ENCODE results near the gene KLHL9. TPM values are rescaled to one million over a fixed set of nuclear protein-coding genes. Genes with fewer than 3 reads are reported as not detected.

The KLHL9 gene
- total RNA-seq, 1 experiment from 2014 or later, result 4.3 TPM

DNA sequence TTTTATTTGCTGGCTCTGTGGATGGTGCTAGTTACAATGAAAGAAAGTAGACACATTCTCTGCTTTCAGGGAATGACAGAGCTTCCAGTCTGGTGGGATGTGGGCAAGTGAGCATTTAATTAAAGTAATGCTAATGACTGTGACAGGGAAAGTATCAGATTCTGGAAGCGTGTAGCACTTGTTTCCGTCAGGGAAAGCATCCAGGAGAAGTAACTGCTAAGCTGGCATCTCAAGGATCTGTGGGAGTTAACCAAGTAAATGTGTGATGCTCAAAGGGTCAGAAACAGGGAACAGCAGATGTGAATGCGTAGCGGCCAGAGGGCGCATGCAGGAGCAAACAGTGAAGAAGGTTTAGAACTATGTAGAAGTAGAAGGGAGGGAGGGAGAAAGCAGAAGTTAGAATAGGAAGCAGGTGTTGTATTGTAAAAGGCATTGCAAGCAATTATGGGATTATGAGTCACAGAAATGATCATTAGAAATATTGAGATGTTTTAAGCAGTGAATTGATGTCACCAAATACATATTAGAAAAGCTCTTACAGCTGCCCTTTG, 12.2 kb downstream of the KLHL9 start:
- in situ Hi-C loops (cut with HindIII; ENCODE audit: low pct_unique_long_range_greater_than_20kb, low sequenced_read_pairs), result no loop called here

DNA sequence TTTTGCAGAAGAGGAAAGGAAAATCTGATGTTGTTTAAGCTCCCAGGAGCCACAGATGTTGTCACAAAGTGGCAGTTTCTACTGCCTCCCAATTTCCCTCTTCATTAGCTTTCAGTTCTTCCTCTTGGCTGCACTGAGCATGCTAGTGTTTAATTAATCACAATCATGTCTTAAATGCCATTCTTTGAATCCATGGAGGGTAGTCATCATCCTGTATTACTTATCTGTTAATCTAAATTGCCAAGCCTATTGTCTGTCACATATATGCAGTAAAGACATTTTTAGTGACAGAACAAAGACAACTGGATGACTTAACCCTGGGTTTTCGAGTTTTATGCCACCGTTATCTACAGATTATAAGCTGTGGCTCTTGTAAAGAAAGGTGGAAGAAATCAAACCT, 14.7 kb downstream of the KLHL9 start:
- DNase-seq (ENCODE audit: low read depth), result no peak
- in situ Hi-C loops (cut with HindIII; ENCODE audit: low pct_unique_long_range_greater_than_20kb, low sequenced_read_pairs), result no loop called here

More for the DNA sequence above, 12.2 kb downstream of the KLHL9 start:
- DNase-seq (ENCODE audit: low read depth), result no peak

DNA sequence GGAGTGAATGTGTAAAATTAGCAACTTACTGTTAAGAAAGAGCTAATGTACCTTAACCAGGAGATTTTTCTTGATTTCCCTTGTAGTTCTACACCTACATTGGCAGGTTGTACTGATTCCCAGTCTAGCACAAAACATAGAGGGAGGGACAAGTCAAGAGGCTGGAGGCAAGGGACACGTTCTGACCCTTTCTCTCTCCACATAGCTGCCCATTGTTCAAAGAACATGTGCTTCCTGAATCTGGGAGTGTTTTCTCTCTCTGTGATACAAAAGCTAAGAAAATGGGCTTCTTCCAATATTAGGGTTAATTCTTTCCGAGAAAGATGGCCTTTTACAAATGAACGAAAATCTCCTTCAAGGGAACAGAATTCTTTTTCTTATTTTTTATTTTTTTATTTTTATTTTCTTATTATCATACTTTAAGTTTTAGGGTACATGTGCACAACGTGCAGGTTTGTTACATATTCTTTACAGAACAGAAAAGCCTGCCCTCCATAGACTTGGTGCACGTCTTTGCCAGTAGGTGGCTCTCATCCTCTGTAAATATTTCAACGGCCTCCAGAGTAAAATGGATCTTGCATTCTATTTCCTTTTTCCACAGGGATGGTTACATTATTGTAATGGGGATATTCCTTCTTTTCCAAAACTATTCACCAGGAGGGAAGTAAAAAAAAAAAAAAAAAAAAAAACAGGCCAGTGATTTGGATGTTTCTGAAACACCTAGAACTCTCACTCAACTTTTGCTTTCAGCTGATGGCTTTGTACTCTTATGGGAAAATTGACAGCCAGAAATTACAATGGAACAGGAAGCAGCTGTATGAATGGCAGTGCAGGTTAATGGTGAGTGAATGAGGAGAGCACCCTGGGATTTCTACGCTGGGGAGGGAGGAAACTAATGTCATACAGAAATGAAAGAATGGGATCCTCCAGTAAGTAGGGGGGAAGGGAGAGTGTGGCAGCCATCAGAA, 17.0 kb downstream of the KLHL9 start:
- peak; percentile 36 for DNase-seq (ENCODE audit: low read depth)
- in situ Hi-C loops (cut with HindIII; ENCODE audit: low pct_unique_long_range_greater_than_20kb, low sequenced_read_pairs), result no loop called here

DNA sequence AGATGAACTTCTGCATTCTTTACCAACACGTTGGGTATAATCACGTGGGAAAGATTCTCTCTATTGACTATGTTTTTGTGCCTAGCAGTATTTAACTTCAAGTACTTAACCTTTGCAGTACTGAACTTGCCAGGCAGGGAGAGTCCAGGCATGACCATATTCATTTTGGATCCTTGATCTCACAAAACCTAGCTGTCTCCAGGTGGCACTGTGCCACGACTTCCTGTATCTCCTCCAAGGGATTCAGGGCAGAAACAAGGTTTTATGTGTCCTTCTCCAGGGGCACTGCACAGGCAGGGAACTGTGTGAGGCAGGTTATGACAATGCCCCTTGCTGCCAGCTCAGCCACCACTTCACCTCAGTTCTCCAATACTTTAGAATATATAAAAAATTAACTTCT, 18.3 kb downstream of the KLHL9 start:
- in situ Hi-C loops (cut with HindIII; ENCODE audit: low pct_unique_long_range_greater_than_20kb, low sequenced_read_pairs), result no loop called here
- DNase-seq (ENCODE audit: low read depth), result no peak

DNA sequence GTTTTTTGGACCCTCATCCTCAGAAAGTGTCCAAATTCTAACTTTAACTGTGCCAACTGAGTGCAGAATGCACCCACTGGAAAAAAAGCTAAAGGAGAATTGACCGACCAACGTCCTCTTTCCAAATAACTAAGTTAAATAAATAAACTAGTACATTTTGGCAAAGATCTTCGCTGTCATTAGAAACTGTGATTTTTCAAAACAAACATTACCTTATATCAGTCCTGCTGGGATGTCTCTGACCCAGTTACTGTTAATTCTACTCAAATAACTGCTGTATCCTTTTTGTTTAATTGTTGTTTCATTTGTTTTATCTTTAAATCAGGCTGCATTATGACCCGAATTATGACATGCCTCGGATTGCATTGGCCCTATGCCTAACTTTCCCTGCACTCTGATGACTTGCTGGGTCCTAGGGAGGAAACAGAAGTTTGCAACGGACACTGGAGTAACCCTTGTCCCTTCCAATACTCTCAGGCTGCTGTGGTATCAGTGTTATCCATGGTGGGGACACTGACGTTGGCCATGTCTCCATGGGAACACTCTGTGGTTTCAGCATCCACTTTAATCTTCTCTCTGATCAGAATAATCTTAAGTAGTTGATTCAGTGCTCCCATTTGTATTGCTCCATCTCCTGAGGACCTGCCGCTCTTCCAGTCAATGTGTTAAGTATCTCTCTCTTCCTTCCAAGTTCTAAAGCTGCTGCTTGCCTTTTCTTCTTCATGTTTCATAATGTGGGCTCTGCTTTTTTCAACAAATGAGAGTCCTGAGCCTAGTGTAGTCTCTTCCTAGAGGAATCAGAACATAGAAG, 19.0 kb downstream of the KLHL9 start:
- DNase-seq (ENCODE audit: low read depth), result no peak
- in situ Hi-C loops (cut with HindIII; ENCODE audit: low pct_unique_long_range_greater_than_20kb, low sequenced_read_pairs), result no loop called here

DNA sequence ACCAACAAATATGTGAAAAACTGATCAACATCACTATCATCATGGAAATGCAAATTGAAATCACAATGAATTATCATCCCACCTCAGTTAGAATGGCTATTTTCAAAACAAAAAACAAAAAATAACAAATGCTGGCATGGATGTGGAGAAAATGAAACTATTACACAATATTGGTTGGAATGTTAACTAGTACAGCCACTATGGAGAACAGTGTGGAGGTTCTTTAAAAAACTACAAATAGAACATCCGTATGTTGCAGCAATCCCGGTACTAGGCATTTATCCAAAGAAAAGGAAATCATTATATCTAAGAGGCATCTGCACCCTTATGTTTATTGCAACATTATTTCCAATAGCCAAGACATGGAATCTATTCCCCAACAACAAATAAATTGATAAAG, 21.1 kb downstream of the KLHL9 start:
- no peak for DNase-seq (ENCODE audit: low read depth)
- in situ Hi-C loops (cut with HindIII; ENCODE audit: low pct_unique_long_range_greater_than_20kb, low sequenced_read_pairs), result no loop called here

DNA sequence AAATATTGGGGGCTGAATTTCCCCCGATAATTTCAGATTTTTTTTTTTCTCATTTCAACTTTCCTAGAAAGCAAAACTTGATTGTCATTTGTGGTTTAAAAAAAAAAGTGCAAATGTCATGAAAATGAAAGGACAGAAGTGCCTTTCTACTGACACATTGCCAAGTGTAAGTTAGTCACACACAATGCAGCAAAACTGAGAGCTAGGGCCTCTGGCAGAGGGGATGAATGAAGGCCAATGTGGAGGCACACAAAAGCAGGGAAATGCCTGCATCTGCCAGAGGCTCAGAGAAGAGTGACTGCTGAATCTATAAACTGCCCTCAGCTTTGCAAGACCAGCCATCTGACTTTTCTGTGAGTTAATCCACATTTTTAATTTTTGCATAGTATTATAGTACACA, 23.3 kb downstream of the KLHL9 start:
- DNase-seq (ENCODE audit: low read depth), result no peak
- in situ Hi-C loops (cut with HindIII; ENCODE audit: low pct_unique_long_range_greater_than_20kb, low sequenced_read_pairs), result no loop called here

DNA sequence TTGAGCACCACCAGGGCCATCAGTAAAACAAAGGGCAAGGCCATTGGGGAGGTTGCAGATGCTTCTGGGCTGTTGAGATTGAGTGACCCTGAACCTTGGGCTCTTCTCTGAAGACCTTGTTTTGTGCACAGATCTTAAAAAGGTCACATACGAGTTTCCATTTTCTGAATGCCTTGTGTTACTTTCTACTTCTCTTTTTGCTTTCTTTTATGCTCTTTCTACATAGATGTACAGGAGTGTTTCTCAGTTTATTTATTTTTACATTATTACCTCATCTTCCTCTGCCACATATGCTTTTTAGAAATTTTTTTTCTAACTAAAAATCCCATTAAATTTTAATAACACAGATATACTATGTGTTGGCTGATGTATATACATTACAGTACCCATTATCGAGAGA, 30.0 kb downstream of the KLHL9 start, which contains the start of gene IFNA5:
IFNA5 (minus strand) TSS at position 101 of the 400 bp plus-strand sequence; CDS start at position 44, 57 bp downstream.
- in situ Hi-C loops (cut with HindIII; ENCODE audit: low pct_unique_long_range_greater_than_20kb, low sequenced_read_pairs), result no loop called here
- DNase-seq (ENCODE audit: low read depth), result no peak

DNA sequence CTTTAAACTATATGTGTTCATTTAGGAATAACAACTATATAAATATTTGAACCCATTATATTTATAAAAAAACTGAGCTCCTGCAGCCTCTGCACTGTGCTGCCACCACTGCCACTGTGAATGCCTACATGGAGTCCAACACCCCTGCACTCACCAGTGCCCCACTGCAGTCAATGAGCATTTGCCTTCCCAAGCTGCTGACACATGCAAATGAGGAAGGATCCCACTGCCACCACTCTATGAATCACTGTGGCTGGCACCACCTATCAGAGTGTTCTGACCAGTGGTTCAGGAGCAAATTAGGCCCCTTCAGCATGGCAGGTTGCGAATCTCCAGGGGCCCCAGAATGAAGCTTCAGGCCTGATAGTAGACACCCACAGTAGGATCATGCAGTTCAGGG, 39.2 kb downstream of the KLHL9 start:
- no peak for DNase-seq (ENCODE audit: low read depth)
- in situ Hi-C loops (cut with HindIII; ENCODE audit: low pct_unique_long_range_greater_than_20kb, low sequenced_read_pairs), result no loop called here

DNA sequence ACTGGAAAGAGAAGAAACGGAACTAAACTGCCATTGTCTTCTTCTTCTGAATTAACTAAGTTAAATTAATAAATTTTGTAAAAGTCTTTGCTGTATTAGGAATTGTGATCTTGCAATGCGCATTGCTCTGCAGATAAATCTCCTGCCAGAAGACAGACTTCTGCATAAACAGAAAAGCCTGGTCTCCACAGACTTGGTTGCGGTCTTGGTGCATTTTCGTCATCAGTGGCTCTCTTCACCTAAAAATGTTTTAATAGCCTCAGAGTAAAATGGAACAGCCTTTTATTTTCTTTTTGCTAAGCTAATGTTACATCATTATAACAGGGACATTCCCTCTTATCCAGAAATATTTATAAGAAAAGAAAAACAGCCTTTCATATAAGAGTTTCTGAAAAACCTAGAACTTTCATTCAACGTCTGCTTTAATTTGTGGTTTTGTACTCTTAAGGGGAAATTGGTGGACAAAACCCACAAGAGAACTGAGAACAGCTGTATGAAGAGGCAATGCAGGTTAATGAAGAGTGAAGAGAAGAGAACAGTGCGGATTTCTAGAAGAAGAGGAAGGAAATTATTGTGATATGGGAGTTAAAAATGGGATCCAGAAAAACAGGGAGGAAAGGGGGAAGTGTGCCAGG, 40.2 kb downstream of the KLHL9 start:
- DNase-seq (ENCODE audit: low read depth), result no peak
- in situ Hi-C loops (cut with HindIII; ENCODE audit: low pct_unique_long_range_greater_than_20kb, low sequenced_read_pairs), result no loop called here

DNA sequence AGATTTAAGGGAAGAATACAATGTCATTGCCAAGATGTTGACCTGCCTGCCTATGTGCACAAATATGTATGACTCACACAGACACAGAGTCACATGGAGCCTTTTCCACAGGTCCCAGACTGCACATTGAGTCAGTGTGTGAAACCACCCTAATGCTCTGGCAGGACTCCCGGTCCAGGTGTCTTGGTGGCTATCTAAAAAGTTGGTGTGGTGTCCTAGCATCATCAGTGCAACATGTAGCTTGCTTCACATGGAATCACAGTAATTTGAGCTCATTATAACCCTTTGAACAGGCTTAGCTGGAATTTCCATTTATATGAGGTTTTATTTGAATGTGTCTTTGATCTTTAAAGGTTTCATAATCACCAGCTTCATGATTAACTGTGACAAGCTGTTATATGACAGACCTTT, 40.8 kb downstream of the KLHL9 start:
- peak; percentile 65 for DNase-seq (ENCODE audit: low read depth)
- in situ Hi-C loops (cut with HindIII; ENCODE audit: low pct_unique_long_range_greater_than_20kb, low sequenced_read_pairs), result no loop called here

DNA sequence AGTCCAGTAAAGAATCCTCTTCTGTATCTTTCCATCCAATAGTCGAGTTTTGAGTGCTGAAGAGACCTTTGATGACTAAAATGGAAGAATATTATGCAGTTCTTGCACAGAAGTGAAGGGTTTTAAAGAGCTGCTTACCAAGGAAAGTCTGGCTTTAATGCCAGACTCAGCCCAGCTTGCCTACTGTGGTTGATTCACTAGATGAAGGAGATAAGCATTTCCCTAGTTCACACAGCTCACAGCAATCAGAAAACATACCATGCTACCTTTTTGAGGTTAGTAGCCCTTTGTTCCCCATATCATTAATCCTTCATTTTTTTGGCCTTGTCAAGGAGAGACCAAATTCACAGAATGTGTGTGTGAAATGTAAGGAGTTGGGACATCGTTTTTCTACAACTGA, 45.4 kb downstream of the KLHL9 start:
- in situ Hi-C loops (cut with HindIII; ENCODE audit: low pct_unique_long_range_greater_than_20kb, low sequenced_read_pairs), result no loop called here
- DNase-seq (ENCODE audit: low read depth), result no peak

DNA sequence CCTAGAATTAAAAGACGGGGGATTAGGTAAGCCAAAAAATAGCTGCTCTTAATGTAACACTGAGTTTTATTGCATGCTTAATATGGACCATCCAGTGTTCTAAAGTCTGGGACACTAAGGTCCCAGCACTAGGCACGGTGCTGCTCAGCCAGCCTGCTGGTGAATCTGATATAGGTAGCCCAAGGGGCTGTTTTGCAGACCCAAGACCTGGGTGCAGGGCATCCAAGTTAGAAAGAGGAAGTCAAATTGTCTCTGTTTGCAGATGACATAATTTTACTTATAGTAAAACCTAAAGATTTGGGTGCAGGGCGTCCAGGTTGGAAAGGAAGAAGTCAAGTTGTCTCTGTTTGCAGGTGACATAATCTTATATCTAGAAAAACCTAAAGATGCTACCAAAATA, 47.9 kb downstream of the KLHL9 start:
- in situ Hi-C loops (cut with HindIII; ENCODE audit: low pct_unique_long_range_greater_than_20kb, low sequenced_read_pairs), result no loop called here

DNA sequence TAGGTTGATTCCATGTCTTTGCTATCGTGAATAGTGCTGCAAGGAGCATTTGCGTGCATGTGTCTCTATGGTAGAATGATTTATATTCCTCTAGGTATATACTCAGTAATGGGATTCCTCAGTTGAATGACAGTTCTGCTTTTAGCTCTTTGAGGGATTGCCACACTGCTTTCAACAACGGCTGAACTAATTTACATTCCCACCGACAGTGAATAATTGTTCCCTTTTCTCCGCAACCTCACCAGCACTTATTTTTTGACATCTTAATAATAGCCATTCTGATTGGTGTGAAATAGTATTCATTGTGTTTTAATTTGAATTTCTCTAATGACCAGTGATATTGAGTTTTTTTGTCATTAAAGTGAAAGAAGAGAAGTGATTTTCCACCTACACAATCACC, 48.5 kb downstream of the KLHL9 start:
- in situ Hi-C loops (cut with HindIII; ENCODE audit: low pct_unique_long_range_greater_than_20kb, low sequenced_read_pairs), result no loop called here
- no peak for DNase-seq (ENCODE audit: low read depth)

More for the DNA sequence above, 47.9 kb downstream of the KLHL9 start:
- no peak for DNase-seq (ENCODE audit: low read depth)

DNA sequence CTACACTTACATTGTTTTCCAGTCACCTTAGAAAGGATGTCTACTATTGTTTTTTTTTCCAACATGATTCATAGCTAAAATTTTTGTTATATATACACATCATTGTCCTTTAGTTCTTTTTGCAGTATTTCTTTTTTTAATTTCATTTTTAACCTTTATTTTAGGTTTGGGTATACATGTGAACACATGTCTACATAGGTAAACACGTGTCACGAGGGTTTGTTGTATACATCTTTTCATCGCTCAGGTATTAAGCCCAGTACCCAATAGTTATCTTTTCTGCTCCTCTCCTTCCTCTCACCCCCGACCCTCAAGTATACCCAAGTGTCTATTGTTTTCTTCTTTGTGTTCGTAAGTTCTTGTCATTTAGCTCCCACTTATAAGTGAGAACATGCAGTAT, 49.1 kb downstream of the KLHL9 start:
- in situ Hi-C loops (cut with HindIII; ENCODE audit: low pct_unique_long_range_greater_than_20kb, low sequenced_read_pairs), result no loop called here
- no peak for DNase-seq (ENCODE audit: low read depth)

DNA sequence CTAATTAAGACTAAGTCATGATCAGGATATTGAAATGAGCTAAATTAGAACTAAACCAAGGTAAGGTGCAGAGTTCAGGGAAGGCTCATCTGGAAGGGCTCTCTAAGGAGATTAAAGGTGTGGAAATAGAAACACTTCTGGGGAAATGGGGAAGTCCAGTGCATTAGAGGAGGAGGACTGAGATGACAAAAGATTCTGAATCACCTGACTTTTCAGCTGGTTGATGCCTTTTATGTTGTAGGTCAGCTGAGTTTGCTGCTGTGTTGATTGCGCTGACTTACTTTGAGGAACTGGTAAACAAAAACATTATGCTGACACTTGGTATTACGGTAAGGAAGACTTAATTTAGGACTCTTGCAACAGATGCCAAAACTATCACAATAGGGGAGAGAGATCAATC, 53.9 kb downstream of the KLHL9 start:
- in situ Hi-C loops (cut with HindIII; ENCODE audit: low pct_unique_long_range_greater_than_20kb, low sequenced_read_pairs), result no loop called here
- DNase-seq (ENCODE audit: low read depth), result no peak

Measured in Caki2 (cell line).